Stimulated activated CD4-positive, alpha-beta T cell treated with anti-CD3 and anti-CD28 coated beads, Interleukin-12 subunit alpha, Interleukin-12 subunit beta, amount 100 ng/mL, for 48 hours (primary cell): ENCODE results near the gene FOXP1.

Experiments used
- DNase-seq, 3 donors: peaks; one replicate each; pipeline ENCODE4 v3.0.0-alpha.2; 2020; ENCODE audit warnings: low read depth in 2 of 3, low spot score in 1 of 3

FOXP1 gene

GRCh38 chr3:71583566-71584393, at the start of gene FOXP1:
FOXP1 (minus strand) TSS chr3:71583728; CDS start chr3:71198381, 385,347 bp downstream.
- peak; percentile 53 to 59 (median 57) for DNase-seq

- no peak for DNase-seq
Measured at GRCh38 chr3:71629711-71630110, 46.2 kb upstream of the FOXP1 start.

GRCh38 chr3:71629289-71629688, 45.8 kb upstream of the FOXP1 start:
- no peak for DNase-seq

- DNase-seq, result no peak
Measured at GRCh38 chr3:71628522-71628921, 45.0 kb upstream of the FOXP1 start.

- DNase-seq, result no peak
Measured at GRCh38 chr3:71625676-71626075, 42.1 kb upstream of the FOXP1 start.

GRCh38 chr3:71621825-71622537, 38.5 kb upstream of the FOXP1 start:
- DNase-seq, result no peak

GRCh38 chr3:71618538-71618937, 35.0 kb upstream of the FOXP1 start:
- no peak for DNase-seq

- DNase-seq, result no peak
Measured at GRCh38 chr3:71616571-71617021, 33.1 kb upstream of the FOXP1 start.

GRCh38 chr3:71614869-71615268, 31.3 kb upstream of the FOXP1 start:
- DNase-seq, result no peak

GRCh38 chr3:71614426-71614825, 30.9 kb upstream of the FOXP1 start:
- DNase-seq, result no peak

GRCh38 chr3:71611099-71611498, 27.6 kb upstream of the FOXP1 start:
- DNase-seq, result no peak

- no peak for DNase-seq
Measured at GRCh38 chr3:71607364-71607763, 23.8 kb upstream of the FOXP1 start.

- DNase-seq, result no peak
Measured at GRCh38 chr3:71606582-71606981, 23.1 kb upstream of the FOXP1 start.

- DNase-seq, result no peak
Measured at GRCh38 chr3:71602256-71602655, 18.7 kb upstream of the FOXP1 start.

- no peak for DNase-seq
Measured at GRCh38 chr3:71601811-71602210, 18.3 kb upstream of the FOXP1 start.

GRCh38 chr3:71600646-71601288, 17.2 kb upstream of the FOXP1 start:
- DNase-seq, result no peak

GRCh38 chr3:71599416-71599815, 15.9 kb upstream of the FOXP1 start:
- no peak for DNase-seq

GRCh38 chr3:71598292-71598691, 14.8 kb upstream of the FOXP1 start:
- DNase-seq, result no peak

- DNase-seq, result no peak
Measured at GRCh38 chr3:71597286-71597685, 13.8 kb upstream of the FOXP1 start.

- no peak for DNase-seq
Measured at GRCh38 chr3:71593106-71593505, 9.6 kb upstream of the FOXP1 start.

GRCh38 chr3:71591101-71591500, 7.6 kb upstream of the FOXP1 start:
- no peak for DNase-seq

GRCh38 chr3:71589132-71589531, 5.6 kb upstream of the FOXP1 start:
- DNase-seq, result no peak
